Measurements from ENCODE around the gene DENND6B. TPM values are rescaled to one million over a fixed set of nuclear protein-coding genes. Genes with fewer than 3 reads are reported as not detected.
A peak's percentile ranks its signal among the peaks of the same experiment; 100 is the strongest.

The DENND6B gene
- total and polyA plus RNA-seq, 2 experiments from 2014 or later, result 0.71 to 1.3 TPM

- peak overlapping the region; percentile 69; the same call in 1 of the 2 replicates for H2AFZ ChIP-seq
- H3K4me1 ChIP-seq (ENCODE audit: insufficient read depth), result peaks cover 6% of the 10 kb centered on the region; the same call in 1 of the 2 replicates
- no peak overlapping the region for H3K27ac Mint-ChIP-seq
- no peaks in the 10 kb centered on the region for H3K36me3 ChIP-seq (ENCODE audit: insufficient read depth)
- no peaks in the 10 kb centered on the region; the same call in 1 of the 2 replicates for H4K20me1 ChIP-seq (replicated peaks; ENCODE audit: insufficient read depth)
- peak overlapping the region; percentile 81 for H3K4me2 ChIP-seq
- peaks cover 8% of the 10 kb centered on the region; the same call in 1 of the 2 replicates for H3F3A ChIP-seq (replicated peaks; ENCODE audit: low read depth)
- no peaks in the 10 kb centered on the region for H3K9me3 Mint-ChIP-seq
- peaks cover 61% of the 10 kb centered on the region for H3K27me3 ChIP-seq (ENCODE audit: insufficient read depth)
- no peak overlapping the region for H3K27ac ChIP-seq (ENCODE audit: low read depth)
- ATAC-seq, result peak; percentile 7
- peak overlapping the region; percentile 59 for H3K4me3 ChIP-seq
- no peaks in the 10 kb centered on the region for H3K79me2 ChIP-seq (replicated peaks; ENCODE audit: insufficient read depth)
- no peaks in the 10 kb centered on the region for H3K36me3 Mint-ChIP-seq (ENCODE audit: low read depth)
- H3K27me3 Mint-ChIP-seq (ENCODE audit: insufficient read depth, low read depth, poor library complexity), result peaks cover 41% of the 10 kb centered on the region
- H3K9me2 ChIP-seq (ENCODE audit: insufficient read depth), result no peaks in the 10 kb centered on the region
- TF ChIP-seq, protein P1, sequence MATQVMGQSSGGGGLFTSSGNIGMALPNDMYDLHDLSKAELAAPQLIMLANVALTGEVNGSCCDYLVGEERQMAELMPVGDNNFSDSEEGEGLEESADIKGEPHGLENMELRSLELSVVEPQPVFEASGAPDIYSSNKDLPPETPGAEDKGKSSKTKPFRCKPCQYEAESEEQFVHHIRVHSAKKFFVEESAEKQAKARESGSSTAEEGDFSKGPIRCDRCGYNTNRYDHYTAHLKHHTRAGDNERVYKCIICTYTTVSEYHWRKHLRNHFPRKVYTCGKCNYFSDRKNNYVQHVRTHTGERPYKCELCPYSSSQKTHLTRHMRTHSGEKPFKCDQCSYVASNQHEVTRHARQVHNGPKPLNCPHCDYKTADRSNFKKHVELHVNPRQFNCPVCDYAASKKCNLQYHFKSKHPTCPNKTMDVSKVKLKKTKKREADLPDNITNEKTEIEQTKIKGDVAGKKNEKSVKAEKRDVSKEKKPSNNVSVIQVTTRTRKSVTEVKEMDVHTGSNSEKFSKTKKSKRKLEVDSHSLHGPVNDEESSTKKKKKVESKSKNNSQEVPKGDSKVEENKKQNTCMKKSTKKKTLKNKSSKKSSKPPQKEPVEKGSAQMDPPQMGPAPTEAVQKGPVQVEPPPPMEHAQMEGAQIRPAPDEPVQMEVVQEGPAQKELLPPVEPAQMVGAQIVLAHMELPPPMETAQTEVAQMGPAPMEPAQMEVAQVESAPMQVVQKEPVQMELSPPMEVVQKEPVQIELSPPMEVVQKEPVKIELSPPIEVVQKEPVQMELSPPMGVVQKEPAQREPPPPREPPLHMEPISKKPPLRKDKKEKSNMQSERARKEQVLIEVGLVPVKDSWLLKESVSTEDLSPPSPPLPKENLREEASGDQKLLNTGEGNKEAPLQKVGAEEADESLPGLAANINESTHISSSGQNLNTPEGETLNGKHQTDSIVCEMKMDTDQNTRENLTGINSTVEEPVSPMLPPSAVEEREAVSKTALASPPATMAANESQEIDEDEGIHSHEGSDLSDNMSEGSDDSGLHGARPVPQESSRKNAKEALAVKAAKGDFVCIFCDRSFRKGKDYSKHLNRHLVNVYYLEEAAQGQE (IDR thresholded peaks at IDR 0.05; ENCODE audit: unreplicated experiment), result no peak
- TF ChIP-seq, protein P2, sequence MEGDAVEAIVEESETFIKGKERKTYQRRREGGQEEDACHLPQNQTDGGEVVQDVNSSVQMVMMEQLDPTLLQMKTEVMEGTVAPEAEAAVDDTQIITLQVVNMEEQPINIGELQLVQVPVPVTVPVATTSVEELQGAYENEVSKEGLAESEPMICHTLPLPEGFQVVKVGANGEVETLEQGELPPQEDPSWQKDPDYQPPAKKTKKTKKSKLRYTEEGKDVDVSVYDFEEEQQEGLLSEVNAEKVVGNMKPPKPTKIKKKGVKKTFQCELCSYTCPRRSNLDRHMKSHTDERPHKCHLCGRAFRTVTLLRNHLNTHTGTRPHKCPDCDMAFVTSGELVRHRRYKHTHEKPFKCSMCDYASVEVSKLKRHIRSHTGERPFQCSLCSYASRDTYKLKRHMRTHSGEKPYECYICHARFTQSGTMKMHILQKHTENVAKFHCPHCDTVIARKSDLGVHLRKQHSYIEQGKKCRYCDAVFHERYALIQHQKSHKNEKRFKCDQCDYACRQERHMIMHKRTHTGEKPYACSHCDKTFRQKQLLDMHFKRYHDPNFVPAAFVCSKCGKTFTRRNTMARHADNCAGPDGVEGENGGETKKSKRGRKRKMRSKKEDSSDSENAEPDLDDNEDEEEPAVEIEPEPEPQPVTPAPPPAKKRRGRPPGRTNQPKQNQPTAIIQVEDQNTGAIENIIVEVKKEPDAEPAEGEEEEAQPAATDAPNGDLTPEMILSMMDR (conservative IDR thresholded peaks at IDR 0.05; ENCODE audit: low read depth in 2 of 2), result 0 out of 4 replicates have a peak, but pooled peaks have one; percentile 9 to 14
- H3K4me3 Mint-ChIP-seq, result peak overlapping the region; percentile 42; the same call in 2 of the 3 replicates
- H3K4me1 Mint-ChIP-seq, result peaks cover 4% of the 10 kb centered on the region; the same call in 1 of the 3 replicates
- DNase-seq (ENCODE audit: low spot score), result peak; percentile 81
Measured at GRCh38 chr22:50267591-50268390, 59.0 kb downstream of the DENND6B start.

DNA sequence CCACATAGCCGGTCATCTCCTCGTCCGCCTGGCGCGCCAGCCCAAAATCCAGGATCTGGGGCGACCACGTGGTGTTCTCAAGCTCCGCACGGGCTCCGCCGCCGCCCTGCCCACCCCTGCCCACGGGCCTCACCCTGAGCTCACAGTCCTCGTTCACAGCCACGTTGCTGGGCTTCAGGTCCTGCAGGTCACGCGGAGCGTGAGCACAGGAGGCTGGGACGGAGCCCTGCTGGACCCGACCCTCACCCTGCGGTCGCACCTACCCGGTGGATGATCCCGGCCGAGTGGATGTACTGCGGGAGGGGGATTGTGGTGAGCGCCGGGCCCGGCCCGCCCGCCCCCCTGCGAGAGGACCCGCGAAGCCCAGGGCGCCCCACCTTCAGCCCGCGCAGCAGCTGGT lies 59.8 kb downstream of the DENND6B start:
- H3K36me3 Mint-ChIP-seq (ENCODE audit: low read depth), result no peaks in the 10 kb centered on the region
- no peak overlapping the region for H3K27ac ChIP-seq (ENCODE audit: low read depth)
- no peak for ATAC-seq
- H3K4me3 ChIP-seq, result peak overlapping the region; percentile 59
- no peaks in the 10 kb centered on the region for H3K9me2 ChIP-seq (ENCODE audit: insufficient read depth)
- no peaks in the 10 kb centered on the region for H3K36me3 ChIP-seq (ENCODE audit: insufficient read depth)
- H3K27me3 Mint-ChIP-seq (ENCODE audit: insufficient read depth, low read depth, poor library complexity), result peaks cover 47% of the 10 kb centered on the region
- no peak for DNase-seq (ENCODE audit: low spot score)
- H4K20me1 ChIP-seq (replicated peaks; ENCODE audit: insufficient read depth), result no peaks in the 10 kb centered on the region; the same call in 1 of the 2 replicates
- no peaks in the 10 kb centered on the region for H3K79me2 ChIP-seq (replicated peaks; ENCODE audit: insufficient read depth)
- H3K9me3 Mint-ChIP-seq, result no peaks in the 10 kb centered on the region
- peaks cover 10% of the 10 kb centered on the region; the same call in 2 of the 3 replicates for H3K4me1 Mint-ChIP-seq
- H3K4me1 ChIP-seq (ENCODE audit: insufficient read depth), result peaks cover 13% of the 10 kb centered on the region
- peaks cover 66% of the 10 kb centered on the region for H3K27me3 ChIP-seq (ENCODE audit: insufficient read depth)
- peaks cover 8% of the 10 kb centered on the region; the same call in 1 of the 2 replicates for H3F3A ChIP-seq (replicated peaks; ENCODE audit: low read depth)
- no peak overlapping the region for H3K4me3 Mint-ChIP-seq
- peak overlapping the region; percentile 81 for H3K4me2 ChIP-seq
- H2AFZ ChIP-seq, result peak overlapping the region; percentile 69; the same call in 1 of the 2 replicates
- H3K27ac Mint-ChIP-seq, result no peak overlapping the region
- TF ChIP-seq, protein P2 (conservative IDR thresholded peaks at IDR 0.05; ENCODE audit: low read depth in 2 of 2), result no peak
- no peak for TF ChIP-seq CREB1 (CRISPR knock-in tag; IDR thresholded peaks at IDR 0.05; ENCODE audit: low read depth)
- TF ChIP-seq JUNB (IDR thresholded peaks at IDR 0.05; ENCODE audit: unreplicated experiment), result no peak

Measured in GM23338 (cell line).